Measurements from ENCODE around the gene KDSR. TPM values are rescaled to one million over a fixed set of nuclear protein-coding genes. Genes with fewer than 3 reads are reported as not detected.

Gene KDSR
- total RNA-seq, 1 donor from 2014 or later, result 42.3 TPM

DNA sequence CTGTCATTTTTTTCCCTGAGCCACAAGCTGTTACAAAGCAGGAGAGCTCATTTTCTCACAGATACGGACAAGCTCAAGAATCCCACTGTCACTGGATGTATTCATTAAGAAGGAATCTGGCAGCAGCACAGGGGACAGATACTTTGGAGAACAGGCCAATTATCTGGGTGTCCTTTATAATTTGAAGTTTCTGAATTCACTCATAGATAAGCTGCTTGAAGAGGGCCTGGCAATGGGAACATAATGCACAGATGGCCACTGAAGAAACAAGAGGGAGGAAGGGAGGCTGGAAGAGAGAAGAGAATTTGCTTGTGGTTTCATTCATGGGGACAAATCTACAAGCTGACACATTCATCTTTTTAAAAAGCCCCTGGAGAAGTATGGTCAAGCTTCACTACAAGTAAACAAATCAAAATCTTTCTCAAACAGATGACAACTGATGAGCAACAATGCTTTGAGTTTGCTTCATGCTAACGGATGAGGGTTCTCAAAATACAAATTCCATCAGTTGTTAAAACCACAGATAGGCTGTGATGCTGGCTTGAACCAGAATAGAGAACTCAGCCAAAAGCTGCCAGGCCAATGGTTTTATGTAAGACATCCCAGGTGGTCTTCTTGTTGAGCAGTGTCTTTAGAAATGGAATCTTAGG lies 59.3 kb downstream of the KDSR start:
- DNase-seq (ENCODE audit: low read depth), result peak; percentile 14

DNA sequence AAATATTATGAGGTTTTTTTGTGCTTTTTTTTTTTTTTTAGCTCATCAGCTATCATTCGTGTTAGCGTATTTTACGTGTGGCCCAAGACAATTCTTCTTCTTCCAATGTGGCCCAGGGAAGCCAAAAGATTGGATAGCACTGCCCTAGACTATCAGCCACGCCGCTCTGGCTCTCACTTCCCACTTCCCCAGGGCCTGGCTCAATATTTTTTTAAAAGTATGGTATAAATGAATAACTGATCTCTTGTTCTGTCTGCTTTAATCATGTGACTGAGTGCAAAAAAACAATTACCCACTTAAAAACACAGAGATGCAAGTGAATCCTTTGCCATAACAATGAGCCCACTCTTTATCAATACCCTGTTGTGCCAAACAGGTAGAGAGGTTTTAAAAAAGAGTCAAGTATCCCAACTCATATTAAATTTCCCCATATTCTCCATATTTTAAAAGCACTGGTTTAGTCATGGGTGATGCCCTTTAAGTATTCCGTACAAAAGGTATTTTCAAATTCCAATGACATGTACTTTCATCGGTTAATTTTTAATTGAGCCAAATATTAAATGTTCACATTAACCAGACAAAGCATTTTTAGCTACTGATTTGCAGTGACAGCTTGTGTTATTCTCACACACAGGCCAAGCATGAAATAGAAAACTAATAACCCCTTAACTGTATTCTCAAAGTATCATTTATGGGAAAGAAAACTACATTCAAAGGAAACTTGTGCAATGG lies 60.0 kb downstream of the KDSR start:
- no peak for DNase-seq (ENCODE audit: low read depth)

GRCh38 chr18:63306249-63306648 lies 60.8 kb downstream of the KDSR start:
- no peak for DNase-seq (ENCODE audit: low read depth)

GRCh38 chr18:63303547-63303946 lies 63.5 kb downstream of the KDSR start:
- DNase-seq (ENCODE audit: low read depth), result no peak

DNA sequence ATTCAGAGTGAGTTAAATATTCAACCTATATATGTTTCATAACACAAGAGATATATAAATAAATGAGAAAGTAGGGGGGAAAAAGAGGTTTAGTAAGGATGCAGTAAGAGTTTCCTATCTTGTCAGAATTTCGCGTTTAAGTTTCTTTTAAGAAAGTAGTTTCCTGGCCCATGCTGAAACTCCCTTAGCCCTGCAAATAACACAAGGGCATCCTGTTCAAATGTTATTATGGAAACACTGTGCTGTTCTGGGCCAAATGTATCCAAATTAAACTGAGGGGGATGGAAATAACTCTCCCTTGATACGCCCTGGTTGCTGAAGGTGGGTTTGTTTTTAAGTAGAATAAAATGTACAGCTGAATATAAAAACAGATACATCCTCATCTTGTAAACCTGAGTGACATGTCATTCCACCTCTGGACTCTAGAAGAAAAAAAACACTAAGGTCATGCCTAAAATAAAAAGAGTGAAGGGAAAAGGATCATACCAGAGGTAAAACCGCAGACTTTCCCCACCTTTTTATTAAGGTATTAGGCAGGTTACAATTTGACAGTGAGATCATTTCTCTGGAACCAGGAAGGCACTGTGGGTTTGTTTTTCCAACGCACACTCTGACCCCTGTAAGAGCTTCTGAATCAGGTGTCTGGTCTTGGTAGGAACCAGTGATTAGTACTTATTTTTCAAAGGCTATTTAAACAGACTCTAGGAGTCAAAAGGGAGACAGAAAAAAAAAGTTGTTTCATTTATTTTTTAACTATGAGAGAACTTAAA lies 64.2 kb downstream of the KDSR start:
- no peak for DNase-seq (ENCODE audit: low read depth)

- DNase-seq (ENCODE audit: low read depth), result no peak
Observed at GRCh38 chr18:63302220-63302619, 64.8 kb downstream of the KDSR start.

GRCh38 chr18:63301434-63301833 lies 65.6 kb downstream of the KDSR start:
- no peak for DNase-seq (ENCODE audit: low read depth)

GRCh38 chr18:63299837-63300745 lies 66.9 kb downstream of the KDSR start:
- DNase-seq (ENCODE audit: low read depth), result no peak

- no peak for DNase-seq (ENCODE audit: low read depth)
Observed at GRCh38 chr18:63298400-63299365, 68.3 kb downstream of the KDSR start.

GRCh38 chr18:63297687-63298399 lies 69.2 kb downstream of the KDSR start:
- no peak for DNase-seq (ENCODE audit: low read depth)

DNA sequence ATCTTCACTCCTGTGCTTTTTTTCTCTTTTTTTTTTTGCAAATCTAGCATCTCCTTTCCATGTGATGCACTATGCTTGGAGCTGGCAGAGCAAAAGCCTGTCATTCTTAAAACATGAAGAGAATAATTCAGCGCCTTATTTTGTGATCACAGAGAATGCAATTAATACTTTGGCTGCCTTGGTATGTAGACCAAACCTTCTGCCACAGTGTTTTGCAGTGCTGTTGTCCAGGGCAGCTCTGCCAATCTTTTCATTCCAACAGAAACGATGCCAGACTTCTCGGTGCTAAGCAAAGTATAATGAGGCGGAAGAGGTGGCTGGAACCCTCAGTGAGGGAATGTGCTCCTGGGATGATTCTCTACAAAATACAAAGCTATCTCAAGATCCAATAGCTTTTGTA lies 73.1 kb downstream of the KDSR start:
- no peak for DNase-seq (ENCODE audit: low read depth)

- DNase-seq (ENCODE audit: low read depth), result peak; percentile 57
Observed at GRCh38 chr18:63292831-63293683, 73.9 kb downstream of the KDSR start.

- DNase-seq (ENCODE audit: low read depth), result no peak
Observed at GRCh38 chr18:63291278-63291677, 75.7 kb downstream of the KDSR start.

DNA sequence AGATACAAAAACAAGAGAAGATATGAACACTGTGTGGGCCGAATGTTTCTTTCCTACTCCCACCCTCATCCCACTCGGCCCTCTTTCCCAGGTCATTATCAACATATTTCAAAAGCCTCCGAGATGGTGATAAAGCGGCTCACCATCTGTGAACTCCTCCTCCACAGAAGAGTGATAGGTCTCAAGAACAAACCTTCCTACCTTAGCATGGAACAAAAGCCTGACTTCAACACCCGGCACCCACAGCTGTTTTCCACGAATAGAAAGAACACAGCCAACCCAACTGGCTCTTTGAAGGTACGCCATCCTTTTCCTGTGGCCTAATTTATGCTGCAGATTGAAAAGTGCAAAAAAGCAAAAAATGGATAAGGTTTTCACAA lies 76.2 kb downstream of the KDSR start:
- no peak for DNase-seq (ENCODE audit: low read depth)

- no peak for DNase-seq (ENCODE audit: low read depth)
Observed at GRCh38 chr18:63290166-63290820, 76.7 kb downstream of the KDSR start.

- DNase-seq (ENCODE audit: low read depth), result no peak
Observed at GRCh38 chr18:63288311-63288710, 78.7 kb downstream of the KDSR start.

DNA sequence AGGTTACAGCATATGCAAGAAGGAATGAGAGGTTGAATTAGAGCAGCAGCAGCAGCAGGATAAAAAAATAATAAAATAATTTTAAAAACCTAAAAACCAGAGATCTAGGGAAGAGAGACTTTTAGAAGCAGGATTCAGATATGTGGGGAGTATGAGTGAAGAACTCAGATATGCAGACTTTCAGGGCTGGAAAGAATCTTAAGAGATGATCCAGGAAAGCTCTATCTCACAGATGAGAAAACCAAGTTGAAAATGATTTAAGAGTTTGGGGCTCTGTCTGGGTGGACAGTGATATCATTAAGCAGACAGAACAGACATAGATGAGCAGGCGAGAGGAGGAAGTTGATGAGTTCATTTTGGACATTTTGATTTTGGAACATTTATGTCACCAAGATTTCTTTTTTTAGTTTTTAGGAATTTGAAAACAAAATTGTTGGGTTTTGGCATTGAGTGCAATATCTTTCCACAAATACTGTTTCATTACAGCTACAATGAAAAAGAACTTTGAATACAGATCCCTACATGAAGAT lies 79.2 kb downstream of the KDSR start:
- DNase-seq (ENCODE audit: low read depth), result no peak

DNA sequence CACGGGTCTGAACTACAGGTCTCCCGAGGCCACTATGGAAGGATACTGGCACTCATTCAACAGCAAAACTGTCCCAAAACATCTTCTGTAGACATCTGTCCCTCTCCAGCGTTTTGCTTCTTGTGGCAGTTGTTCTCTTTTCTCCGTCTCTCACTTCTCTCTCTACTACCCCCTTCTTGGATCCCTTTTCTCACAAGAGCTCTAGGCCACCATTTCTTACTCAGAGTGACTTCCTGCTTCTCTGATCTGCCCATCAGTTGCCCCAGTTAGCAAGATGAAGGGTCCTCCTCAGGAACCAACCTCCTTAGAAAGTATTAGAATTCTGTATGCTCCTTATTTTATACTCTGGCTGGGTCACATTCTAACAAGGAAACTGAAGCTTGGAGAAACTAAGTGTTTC lies 80.1 kb downstream of the KDSR start:
- no peak for DNase-seq (ENCODE audit: low read depth)

Measured in myocyte (in vitro differentiated cells).